ENCODE measurements around the gene PHKG1. TPM values are rescaled to one million over a fixed set of nuclear protein-coding genes. Genes with fewer than 3 reads are reported as not detected.

The PHKG1 gene
- total RNA-seq, 1 experiment from 2014 or later: not detected

GRCh38 chr7:56051339-56052191 lies 41.2 kb downstream of the PHKG1 start, which contains the start of the genes CCT6A and PSPH:
Gene CCT6A (plus strand): TSS chr7:56051765. CDS start chr7:56051849, 84 bp downstream.
Gene PSPH (minus strand): TSS chr7:56051444. CDS start chr7:56021212, 30,232 bp downstream.
- H3K36me3 Mint-ChIP-seq: peaks cover 44% of the 10 kb centered on the region
- H3K4me3 Mint-ChIP-seq: peak within 1 kb of the TSS; percentile 96
- peaks cover 17% of the 10 kb centered on the region for H3K4me1 Mint-ChIP-seq
- CTCF ChIA-PET: interaction anchor here (0.5 to 1.9 kb wide), 11 partner anchors 9 to 458 kb away, joined by 3 to 18 read pairs (median 4); partner anchors contain the start of genes NIPSNAP2 and SUMF2
- H3K27me3 Mint-ChIP-seq (ENCODE audit: low read depth): no peaks in the 10 kb centered on the region
- POLR2A ChIA-PET: interaction anchor here (0.6 to 2.5 kb wide), 13 partner anchors 11 to 87 kb away, joined by 3 to 49 read pairs (median 5); partner anchors contain the start of genes NIPSNAP2, PHKG1 and SUMF2
- DNase-seq (ENCODE audit: low spot score): peak; percentile 98
- H3K27ac Mint-ChIP-seq: peak within 1 kb of the TSS; percentile 99
- peak; percentile 97 for ATAC-seq
- no peaks in the 10 kb centered on the region for H3K9me3 Mint-ChIP-seq
- TF ChIP-seq CREM (CRISPR knock-in tag; IDR thresholded peaks at IDR 0.05) (peak; percentile 68), FOXP1 (CRISPR knock-in tag; IDR thresholded peaks at IDR 0.05; ENCODE audit: borderline replicate concordance) (peak; percentile 72; the same call in 1 of the 2 replicates), MYBL2 (CRISPR knock-in tag; IDR thresholded peaks at IDR 0.05) (peak; percentile 89; the same call in 1 of the 2 replicates), GABPB1 (CRISPR knock-in tag; IDR thresholded peaks at IDR 0.05) (peak; percentile 55), USF1 (CRISPR knock-in tag; IDR thresholded peaks at IDR 0.05) (no peak), SOX15 (CRISPR knock-in tag; IDR thresholded peaks at IDR 0.05) (no peak), SP1 (CRISPR knock-in tag; conservative IDR thresholded peaks at IDR 0.05) (peak; percentile 89), NFYB (CRISPR knock-in tag; conservative IDR thresholded peaks at IDR 0.05; ENCODE audit: low read depth) (peak; percentile 95), HMGXB4 (CRISPR knock-in tag; IDR thresholded peaks at IDR 0.05) (peak; percentile 84), FOXP4 (CRISPR knock-in tag; IDR thresholded peaks at IDR 0.05) (peak; percentile 64; the same call in 1 of the 2 replicates), KAT7 (CRISPR knock-in tag; IDR thresholded peaks at IDR 0.05; ENCODE audit: borderline replicate concordance) (0 out of 2 replicates have a peak, but pooled peaks have one; percentile 41), USF2 (CRISPR knock-in tag; IDR thresholded peaks at IDR 0.05) (peak; percentile 42), TP53 (CRISPR knock-in tag; IDR thresholded peaks at IDR 0.05) (0 out of 2 replicates have a peak, but pooled peaks have one; percentile 49), ZNF416 (CRISPR knock-in tag; IDR thresholded peaks at IDR 0.05) (0 out of 2 replicates have a peak, but pooled peaks have one; percentile 11), JUN (CRISPR knock-in tag; IDR thresholded peaks at IDR 0.05) (peak; percentile 80), NFE2L1 (CRISPR knock-in tag; IDR thresholded peaks at IDR 0.05) (0 out of 2 replicates have a peak, but pooled peaks have one; percentile 51), FOXK1 (CRISPR knock-in tag; IDR thresholded peaks at IDR 0.05) (peak; percentile 81; the same call in 1 of the 2 replicates), ETV6 (CRISPR knock-in tag; IDR thresholded peaks at IDR 0.05) (peak; percentile 73; the same call in 1 of the 2 replicates), STAT6 (CRISPR knock-in tag; conservative IDR thresholded peaks at IDR 0.05; ENCODE audit: low read depth) (no peak), ARID4B (CRISPR knock-in tag; IDR thresholded peaks at IDR 0.05; ENCODE audit: borderline replicate concordance) (0 out of 2 replicates have a peak, but pooled peaks have one; percentile 52), PRRX2 (CRISPR knock-in tag; IDR thresholded peaks at IDR 0.05) (0 out of 2 replicates have a peak, but pooled peaks have one; percentile 50), ZNF263 (CRISPR knock-in tag; IDR thresholded peaks at IDR 0.05; ENCODE audit: low read depth) (no peak), NR3C1 (CRISPR knock-in tag; conservative IDR thresholded peaks at IDR 0.05; ENCODE audit: low read depth) (peak; percentile 60; the same call in 1 of the 2 replicates), IRF2 (CRISPR knock-in tag; IDR thresholded peaks at IDR 0.05; ENCODE audit: borderline replicate concordance, low read depth) (no peak)

Measured in WTC11 (cell line).